GM10248 (cell line): ENCODE data around the gene GAB2.

Experiments
- CTCF ChIA-PET: fragments of 300-600 bp; sonication (Branson Sonifier 250); formaldehyde crosslinking; extraction: SDS; loops from one replicate; lab custom pipeline; 2021; ENCODE audit warnings: antibody characterized with exemption; lab: Yijun Ruan, JAX
- POLR2A ChIA-PET: fragments of 350-650 bp; sonication (Branson Sonifier 250); formaldehyde crosslinking; extraction: SDS; loops from one replicate; lab custom pipeline; 2020; ENCODE audit warnings: antibody characterized with exemption; lab: Yijun Ruan, JAX
- DNase-seq: peaks from one replicate; pipeline ENCODE4 v3.0.0; 2012; ENCODE audit errors: extremely low spot score
- CTCF ChIP-seq: IDR thresholded peaks from 2 replicates; pipeline ENCODE4 v1.5.1; 2012; ENCODE audit warnings: mild to moderate bottlenecking, low read depth; ENCODE audit errors: extremely low read depth, missing control alignments, control extremely low read depth

GAB2 gene

GRCh38 chr11:78351193-78351592 is 66.4 kb downstream of the GAB2 start:
- ChIA-PET CTCF (interaction anchor here (0.8 to 2.7 kb wide), 6 partner anchors 12 to 213 kb away, joined by 3 to 11 read pairs (median 5); partner anchors contain the start of gene GAB2), POLR2A (no interaction called here)
- no peak for TF ChIP-seq CTCF
- no peak for DNase-seq

GRCh38 chr11:78350646-78351165 is 66.9 kb downstream of the GAB2 start:
- no peak for DNase-seq
- ChIA-PET POLR2A (no interaction called here), CTCF (interaction anchor here (0.8 to 2.7 kb wide), 7 partner anchors 11 to 214 kb away, joined by 3 to 11 read pairs (median 4); partner anchors contain the start of gene GAB2)
- no peak for TF ChIP-seq CTCF

- no peak for TF ChIP-seq CTCF
- ChIA-PET POLR2A (no interaction called here), CTCF (interaction anchor here (0.9 to 2.7 kb wide), 7 partner anchors 11 to 215 kb away, joined by 3 to 11 read pairs (median 4); partner anchors contain the start of gene GAB2)
- no peak for DNase-seq
Measured at GRCh38 chr11:78350091-78350645, 67.5 kb downstream of the GAB2 start.

GRCh38 chr11:78349624-78350023 is 68.0 kb downstream of the GAB2 start:
- no peak for TF ChIP-seq CTCF
- no peak for DNase-seq
- CTCF ChIA-PET: interaction anchor here (1.0 to 2.7 kb wide), 5 partner anchors 12 to 215 kb away, joined by 3 to 6 read pairs (median 4); no protein-coding TSS in a partner anchor
- POLR2A ChIA-PET: no interaction called here

GRCh38 chr11:78349114-78349513 is 68.5 kb downstream of the GAB2 start:
- ChIA-PET CTCF (interaction anchor here (0.7 to 2.7 kb wide), 6 partner anchors 10 to 216 kb away, joined by 3 to 6 read pairs (median 4); no protein-coding TSS in a partner anchor), POLR2A (no interaction called here)
- TF ChIP-seq CTCF: no peak
- DNase-seq: no peak

- DNase-seq: no peak
- CTCF ChIA-PET: interaction anchor here (1.0 kb wide), 1 partner anchor 16 kb away, joined by 3 read pairs; no protein-coding TSS in a partner anchor
- POLR2A ChIA-PET: no interaction called here
- no peak for TF ChIP-seq CTCF
Measured at GRCh38 chr11:78347956-78348355, 69.7 kb downstream of the GAB2 start.
